ENCODE results near the gene BBS2.

DNA sequence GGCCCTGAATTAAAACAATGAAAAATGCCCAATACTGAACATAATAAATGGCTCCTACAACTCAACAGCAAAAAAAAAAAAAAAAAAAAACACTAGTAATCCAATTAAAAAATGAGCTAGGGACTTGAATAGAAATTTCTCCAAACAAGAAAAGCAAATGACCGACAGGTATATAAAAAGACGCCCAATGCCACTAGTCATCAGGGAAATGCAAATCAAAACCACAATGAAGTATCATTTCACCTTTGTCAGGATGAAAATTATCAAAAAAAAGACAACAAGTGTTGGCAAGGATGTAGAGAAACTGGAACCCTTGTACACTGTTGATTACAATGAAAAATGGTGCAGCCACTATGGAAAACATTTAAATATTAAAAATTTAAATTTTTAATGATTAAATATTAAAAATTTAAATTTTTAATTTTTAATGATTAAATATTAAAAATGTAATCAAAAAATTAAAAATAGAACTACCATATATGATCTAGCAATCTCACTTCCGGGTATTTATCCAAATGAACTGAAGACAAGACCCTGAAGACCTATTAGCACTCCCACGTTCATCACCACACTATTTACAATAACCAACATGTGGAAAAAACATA is 28.1 kb downstream of the BBS2 start:
- TF ChIP-seq, protein P1, sequence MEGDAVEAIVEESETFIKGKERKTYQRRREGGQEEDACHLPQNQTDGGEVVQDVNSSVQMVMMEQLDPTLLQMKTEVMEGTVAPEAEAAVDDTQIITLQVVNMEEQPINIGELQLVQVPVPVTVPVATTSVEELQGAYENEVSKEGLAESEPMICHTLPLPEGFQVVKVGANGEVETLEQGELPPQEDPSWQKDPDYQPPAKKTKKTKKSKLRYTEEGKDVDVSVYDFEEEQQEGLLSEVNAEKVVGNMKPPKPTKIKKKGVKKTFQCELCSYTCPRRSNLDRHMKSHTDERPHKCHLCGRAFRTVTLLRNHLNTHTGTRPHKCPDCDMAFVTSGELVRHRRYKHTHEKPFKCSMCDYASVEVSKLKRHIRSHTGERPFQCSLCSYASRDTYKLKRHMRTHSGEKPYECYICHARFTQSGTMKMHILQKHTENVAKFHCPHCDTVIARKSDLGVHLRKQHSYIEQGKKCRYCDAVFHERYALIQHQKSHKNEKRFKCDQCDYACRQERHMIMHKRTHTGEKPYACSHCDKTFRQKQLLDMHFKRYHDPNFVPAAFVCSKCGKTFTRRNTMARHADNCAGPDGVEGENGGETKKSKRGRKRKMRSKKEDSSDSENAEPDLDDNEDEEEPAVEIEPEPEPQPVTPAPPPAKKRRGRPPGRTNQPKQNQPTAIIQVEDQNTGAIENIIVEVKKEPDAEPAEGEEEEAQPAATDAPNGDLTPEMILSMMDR (IDR thresholded peaks at IDR 0.05): no peak
- no peak for TF ChIP-seq POLR2A (IDR thresholded peaks at IDR 0.05)

All from body of pancreas (tissue), 4 donors.